ENCODE measurements around the gene ZNF514. TPM values are rescaled to one million over a fixed set of nuclear protein-coding genes. Genes with fewer than 3 reads are reported as not detected.
"Not testable (repeated sequence)": the region's sequence is repeated elsewhere in the genome, so short reads cannot be mapped to it uniquely, and the experiment has no call there.

ZNF514 gene
- polyA plus RNA-seq (ENCODE audit: insufficient read length): 21.0 TPM

DNA sequence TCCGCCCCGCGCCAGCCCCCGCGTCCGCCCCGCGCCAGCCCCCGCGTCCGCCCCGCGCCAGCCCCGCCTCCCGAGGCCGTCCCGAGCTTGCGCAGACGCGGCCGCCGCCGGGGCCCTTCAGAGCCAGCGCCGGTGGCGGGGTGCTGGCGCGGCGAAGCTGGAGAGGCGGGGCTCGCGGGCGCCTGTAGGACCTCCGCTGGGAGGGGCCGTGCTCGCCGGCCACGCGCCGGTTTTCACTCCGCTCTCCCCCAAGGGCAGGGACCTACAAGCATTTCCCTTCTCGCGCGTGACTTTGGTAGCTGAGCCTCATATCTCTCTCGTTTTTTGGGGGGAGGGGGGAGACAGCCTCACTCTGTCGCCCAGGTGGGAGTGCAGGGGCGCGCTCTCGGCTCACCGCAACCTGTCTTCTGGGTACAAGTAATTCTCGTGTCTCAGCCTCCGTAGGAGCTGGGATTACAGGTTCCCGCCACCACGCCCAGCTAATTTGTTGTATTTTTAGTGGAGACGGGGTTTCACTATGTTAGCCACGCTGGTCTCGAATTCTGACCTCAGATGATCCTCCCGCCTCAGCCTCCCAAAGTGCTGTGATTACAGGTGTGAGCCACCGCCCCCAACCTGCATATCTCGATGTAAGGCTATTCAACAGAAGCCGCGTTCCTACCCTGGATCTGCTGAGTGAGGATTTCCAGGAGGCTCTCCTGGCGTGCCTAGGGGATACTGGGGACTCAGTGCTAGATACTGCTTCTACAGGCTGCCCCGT, at the start of gene ZNF514:
Gene ZNF514 (minus strand): TSS at position 159 of the 760 bp plus-strand sequence. CDS start 6,595 bp downstream, outside the sequence.
- DNase-seq (ENCODE audit: low read depth): peak; percentile 31

DNA sequence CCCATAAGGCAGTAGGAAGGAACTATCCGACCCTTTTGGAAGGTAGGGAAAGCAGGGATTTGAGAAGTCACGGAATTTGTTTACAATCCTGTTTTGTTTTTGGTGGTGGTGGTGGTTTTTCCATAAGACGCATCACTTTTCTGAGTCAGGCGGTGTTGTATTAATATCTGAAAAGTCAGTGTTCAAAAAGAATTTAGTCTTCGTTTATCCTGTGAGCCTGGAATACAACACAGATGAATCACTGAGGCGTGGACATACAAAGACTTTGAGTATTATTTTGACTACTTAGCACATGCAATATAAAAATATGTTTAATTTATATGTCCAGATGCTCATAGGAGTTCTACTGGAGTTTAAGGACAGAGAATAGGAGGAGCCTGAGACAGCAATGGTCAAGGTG, 48.5 kb upstream of the ZNF514 start:
- DNase-seq (ENCODE audit: low read depth): no peak

DNA sequence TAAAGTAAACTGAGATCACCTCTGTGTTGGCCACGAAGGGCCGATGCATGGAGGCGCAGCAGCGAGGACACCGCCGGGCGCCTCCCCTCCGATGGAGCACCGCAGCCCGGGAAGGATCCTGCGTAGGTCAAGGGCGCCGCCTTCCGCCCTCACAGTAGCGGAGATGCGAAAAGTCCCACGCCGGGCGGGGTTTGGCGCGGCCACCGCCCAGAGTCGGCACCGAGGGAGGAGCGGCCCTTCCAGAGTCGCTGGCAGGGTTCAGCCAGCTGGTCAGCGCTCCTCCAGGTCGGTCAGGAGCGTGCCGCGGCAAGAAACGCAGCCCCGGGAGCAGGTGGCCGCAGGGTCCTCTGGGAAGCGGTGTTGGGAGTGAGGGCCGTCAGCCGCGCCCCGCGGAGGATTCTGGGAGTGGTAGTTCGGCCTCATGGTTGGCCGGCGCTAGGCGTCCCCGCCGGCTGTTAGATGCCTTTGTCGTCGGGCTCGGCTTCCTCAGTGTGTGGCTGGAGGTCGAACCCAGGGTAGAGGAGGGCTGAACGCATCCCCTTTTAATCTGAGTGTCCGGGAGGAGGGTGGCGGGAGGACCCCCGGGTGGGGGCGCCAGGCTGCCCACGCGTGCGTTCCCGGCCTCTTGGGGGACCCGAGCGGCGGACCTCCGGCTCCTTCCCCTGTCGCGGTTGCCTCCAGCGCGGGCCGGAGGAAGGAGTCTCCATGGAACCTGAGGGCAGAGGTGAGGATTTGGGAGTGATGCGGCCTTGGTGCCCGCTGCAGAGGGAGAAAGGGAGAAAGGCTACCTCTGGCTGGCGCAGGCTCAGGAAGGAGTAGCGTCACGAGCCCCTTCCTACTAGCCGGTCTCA, 47.7 kb upstream of the ZNF514 start, which contains the start of gene ZNF892:
Gene ZNF892 (plus strand): TSS at position 411 of the 851 bp plus-strand sequence. CDS start 295 bp downstream, at position 706.
- peak; percentile 54 for DNase-seq (ENCODE audit: low read depth)

GRCh38 chr2:95206096-95206495, 46.4 kb upstream of the ZNF514 start:
- DNase-seq (ENCODE audit: low read depth): no peak

DNA sequence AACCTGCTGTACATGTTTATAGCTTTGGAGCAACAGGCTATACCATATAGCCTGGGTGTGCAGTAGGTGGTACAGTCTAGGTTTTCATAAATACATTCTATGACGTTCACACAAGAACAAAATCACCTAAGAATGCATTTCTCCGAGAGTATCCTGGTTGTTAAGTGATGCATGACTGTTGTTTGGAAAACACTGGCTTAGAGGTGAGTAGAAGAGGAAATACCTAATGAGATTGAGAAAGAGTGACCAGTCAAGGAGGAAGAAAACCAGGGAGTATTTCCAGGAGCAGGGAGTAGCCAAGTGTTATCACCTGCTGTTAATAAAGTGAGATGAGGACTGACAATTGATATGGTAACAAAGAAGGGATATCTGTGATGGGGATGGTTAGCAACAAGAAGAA, 44.7 kb upstream of the ZNF514 start:
- DNase-seq (ENCODE audit: low read depth): no peak

DNA sequence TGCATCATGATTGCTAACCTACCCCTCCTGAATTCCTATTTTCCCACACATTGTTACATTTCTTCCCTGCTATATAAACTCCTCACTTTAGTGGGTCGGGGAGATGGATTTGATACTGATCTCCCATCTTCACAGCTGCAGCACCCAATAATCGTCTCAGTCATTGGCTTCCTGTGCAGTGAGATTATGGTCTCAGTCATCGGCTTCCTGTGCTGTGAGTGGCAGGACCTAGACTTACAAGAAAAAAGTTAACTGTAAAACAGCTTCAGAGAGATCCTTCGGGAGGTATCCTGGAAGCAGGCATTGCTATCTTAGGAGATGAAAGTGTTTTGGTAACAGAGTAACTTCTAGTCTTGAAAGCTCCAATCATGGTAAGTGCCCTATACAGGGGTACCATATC, 44.3 kb upstream of the ZNF514 start:
- DNase-seq (ENCODE audit: low read depth): no peak

GRCh38 chr2:95192956-95193355, 33.3 kb upstream of the ZNF514 start:
- not testable (repeated sequence) for DNase-seq (ENCODE audit: low read depth)

DNA sequence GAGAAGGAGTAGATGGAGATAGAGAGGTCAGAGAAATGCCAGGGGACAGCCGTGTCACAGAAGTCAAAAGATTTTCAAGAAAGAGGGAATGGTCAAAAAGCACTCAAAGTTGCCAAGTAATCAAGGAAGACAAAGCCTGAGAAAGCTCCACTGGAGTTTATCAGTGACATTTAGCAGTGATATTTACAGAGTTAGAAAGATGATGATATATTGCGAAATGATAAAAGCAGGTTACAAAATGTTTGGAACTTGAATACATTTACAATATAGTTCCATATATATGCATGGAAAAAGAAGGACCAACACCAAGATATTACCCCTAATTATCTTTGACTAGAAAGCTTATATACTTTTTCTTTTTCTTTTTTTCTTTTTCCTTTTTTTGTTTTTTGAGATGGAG, 26.3 kb upstream of the ZNF514 start:
- DNase-seq (ENCODE audit: low read depth): no peak

GRCh38 chr2:95185197-95185596, 25.5 kb upstream of the ZNF514 start:
- no peak for DNase-seq (ENCODE audit: low read depth)

GRCh38 chr2:95181774-95182173, 22.1 kb upstream of the ZNF514 start:
- no peak for DNase-seq (ENCODE audit: low read depth)

DNA sequence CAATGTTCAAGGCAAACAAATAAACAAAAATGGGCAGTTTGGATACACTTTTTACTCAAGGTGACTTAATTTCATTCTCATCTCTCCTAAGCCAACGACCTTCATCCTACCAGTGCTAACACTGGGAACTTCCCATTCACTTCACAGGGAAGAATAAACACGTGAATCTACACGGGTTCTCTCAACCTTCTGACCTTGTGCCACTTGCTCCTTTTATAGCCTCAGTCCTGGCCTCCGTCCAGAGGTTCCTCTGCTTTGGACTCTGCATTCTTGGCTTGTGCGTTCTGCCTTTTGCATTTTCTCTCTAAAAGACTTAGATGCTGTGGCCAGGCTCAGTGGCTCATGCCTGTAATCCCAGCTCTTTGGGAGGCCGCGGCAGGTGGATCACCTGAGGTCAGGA, 19.8 kb upstream of the ZNF514 start:
- no peak for DNase-seq (ENCODE audit: low read depth)

GRCh38 chr2:95174031-95174542, 14.4 kb upstream of the ZNF514 start:
- no peak for DNase-seq (ENCODE audit: low read depth)

DNA sequence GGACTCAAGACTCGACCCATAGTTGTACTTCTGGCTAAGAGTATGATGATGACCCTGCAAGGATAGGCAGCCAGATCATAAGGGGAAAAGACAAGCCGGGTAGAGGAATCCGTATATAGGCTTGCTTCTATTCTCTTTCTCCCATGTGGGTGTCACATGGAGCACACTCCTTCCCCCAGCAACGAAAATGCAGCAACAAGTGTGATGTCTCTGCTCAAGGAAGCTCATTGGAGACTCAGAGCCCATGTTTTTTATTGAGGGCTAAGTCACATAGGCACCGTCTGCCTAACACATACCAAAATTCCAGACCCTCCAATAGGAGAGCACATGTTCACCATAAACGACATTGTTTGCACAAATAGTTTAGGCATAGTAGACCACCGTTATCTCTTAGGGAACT, 12.3 kb upstream of the ZNF514 start:
- DNase-seq (ENCODE audit: low read depth): no peak

- DNase-seq (ENCODE audit: low read depth): no peak
Observed at GRCh38 chr2:95166065-95166763, 6.6 kb upstream of the ZNF514 start.

- peak; percentile 97 for DNase-seq (ENCODE audit: low read depth)
Observed at GRCh38 chr2:95165371-95166064, 5.9 kb upstream of the ZNF514 start, which contains the start of gene ZNF2. Gene ZNF2, plus strand, starts transcription at chr2:95165809. Its CDS starts 10,418 bp downstream, at chr2:95176227.

DNA sequence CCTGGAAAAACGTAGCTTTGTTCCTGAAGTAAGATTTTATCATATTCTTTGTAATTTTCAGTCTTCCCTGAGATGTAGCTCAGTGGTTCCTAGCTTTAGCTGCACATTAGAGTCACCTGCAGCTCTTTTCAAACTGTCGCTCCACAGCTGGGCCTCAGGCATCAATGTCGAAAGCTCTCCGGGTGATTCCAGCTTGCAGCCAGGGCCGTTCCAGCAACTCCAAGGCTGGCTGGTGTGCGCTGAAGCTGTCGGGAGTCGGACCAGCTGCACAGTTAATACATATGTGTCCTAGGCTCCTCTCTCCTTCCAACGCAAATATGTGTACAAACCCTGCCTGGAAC, 5.4 kb upstream of the ZNF514 start:
- DNase-seq (ENCODE audit: low read depth): no peak

DNA sequence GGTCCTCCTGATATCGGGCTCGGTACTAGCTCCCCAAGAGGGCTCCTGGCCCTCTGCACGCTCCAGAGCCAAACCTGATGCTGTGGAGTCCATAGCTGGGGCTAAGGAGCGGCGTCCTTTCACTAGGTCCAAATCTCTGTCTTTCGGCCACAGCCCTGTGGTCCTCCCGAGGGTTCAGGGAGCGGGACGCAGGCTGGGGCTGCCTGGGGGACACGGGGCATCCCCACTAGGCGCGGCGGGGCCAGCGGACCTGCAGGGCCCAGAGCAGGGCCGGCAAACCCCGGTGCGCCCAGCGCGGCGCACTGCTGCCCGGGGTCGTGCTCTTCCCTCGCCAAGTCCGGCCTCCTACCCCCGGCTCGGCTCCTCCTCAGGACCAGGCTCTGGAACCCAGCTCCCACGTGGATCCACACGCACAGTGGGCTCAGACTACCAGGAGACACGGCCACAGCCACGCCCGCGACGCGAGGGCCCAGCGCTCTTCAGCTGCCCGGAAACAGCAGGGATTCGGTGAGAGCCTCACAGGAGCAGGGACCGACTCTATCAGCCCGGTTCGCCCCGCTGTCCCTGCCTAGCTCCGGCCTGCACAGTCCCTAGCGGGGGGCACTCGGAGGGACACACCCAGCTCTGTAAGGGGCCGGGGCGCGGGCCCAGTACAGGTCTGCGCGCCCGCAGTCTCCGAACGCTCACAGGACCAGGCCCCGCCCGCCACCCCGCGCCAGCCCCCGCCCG, 593 bp downstream of the ZNF514 start:
- DNase-seq (ENCODE audit: low read depth): no peak

GRCh38 chr2:95158441-95158840, 1.2 kb downstream of the ZNF514 start:
- DNase-seq (ENCODE audit: low read depth): no peak

DNA sequence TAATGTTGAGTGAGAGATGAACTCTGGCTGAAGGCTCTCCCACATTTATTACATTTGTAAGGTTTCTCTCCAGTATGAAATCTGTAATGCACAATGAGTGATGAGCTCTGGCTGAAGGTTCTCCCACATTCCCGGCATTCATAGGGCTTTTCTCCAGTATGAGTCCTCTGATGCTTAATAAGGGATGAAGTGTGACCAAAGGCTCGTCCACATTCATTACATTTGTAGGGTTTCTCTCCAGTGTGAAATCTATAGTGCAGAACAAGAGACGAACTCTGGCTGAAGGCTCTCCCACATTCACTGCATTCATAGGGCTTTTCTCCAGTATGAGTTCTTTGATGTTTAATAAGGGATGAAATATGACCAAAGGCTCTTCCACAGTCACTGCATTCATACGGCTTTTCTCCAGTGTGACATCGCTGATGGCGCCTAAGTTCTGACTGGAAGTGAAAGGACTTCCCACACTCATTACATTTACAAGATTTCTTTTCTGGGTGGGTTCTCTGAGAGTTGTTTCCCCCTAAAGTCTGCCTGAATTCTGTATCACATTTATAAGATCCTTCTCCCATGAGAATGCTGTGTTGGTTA, 10.2 kb downstream of the ZNF514 start:
- no peak for DNase-seq (ENCODE audit: low read depth)

DNA sequence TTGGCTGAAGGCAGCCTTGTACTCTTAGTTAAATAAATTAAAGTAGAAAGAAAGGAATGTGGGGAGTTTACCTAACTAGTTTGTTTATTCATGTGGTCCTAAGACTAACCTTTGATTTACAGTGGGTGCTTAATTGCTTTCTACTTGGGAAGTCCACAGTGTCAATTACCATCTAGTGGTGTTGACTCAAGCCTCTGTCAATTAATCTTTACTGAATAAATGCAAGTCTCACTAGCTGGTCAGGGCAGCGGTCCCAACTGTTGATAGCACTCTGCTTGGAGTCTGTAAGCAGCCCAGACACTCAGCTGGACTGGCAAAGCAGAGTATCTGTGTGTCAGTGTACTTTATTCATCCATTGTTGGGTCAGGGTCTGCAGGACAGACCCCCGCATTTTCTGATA, 15.8 kb downstream of the ZNF514 start:
- DNase-seq (ENCODE audit: low read depth): no peak

Measured in forelimb muscle (tissue), 1 donor.